ENCODE data around the gene MYOM1.

Gene MYOM1

DNA sequence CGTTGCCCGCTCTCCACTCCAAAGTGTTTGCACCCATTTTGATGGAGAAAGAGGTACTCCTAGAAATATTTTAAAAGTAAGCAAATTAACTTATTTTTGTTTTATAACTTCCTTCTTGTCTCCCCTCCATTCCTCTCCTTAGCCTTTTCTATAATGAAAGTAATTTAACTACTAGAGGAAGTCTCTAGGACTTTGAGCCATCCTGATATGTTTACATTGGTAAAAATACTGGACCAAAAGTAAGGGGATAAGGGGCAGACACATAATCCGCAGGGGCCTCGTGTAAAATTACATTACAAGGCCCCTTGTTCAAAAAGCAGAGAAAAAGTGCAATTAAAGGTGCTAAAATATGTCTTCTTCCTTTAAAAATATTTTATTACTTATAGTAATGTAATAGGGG lies 55.4 kb downstream of the MYOM1 start:
- Histone ChIP-seq H3K27ac (no peak overlapping the region), H2AFZ (ENCODE audit: low read depth) (no peak overlapping the region), H3K36me3 (ENCODE audit: insufficient read depth) (no peaks in the 10 kb centered on the region), H3K4me1 (ENCODE audit: low read depth, poor library complexity, severe bottlenecking) (no peaks in the 10 kb centered on the region), H3K79me2 (ENCODE audit: insufficient read depth, low read depth) (no peaks in the 10 kb centered on the region), H3K27me3 (ENCODE audit: insufficient read depth, low read depth) (no peaks in the 10 kb centered on the region), H3K9ac (no peak overlapping the region), H3K4me3 (IDR thresholded peaks at IDR 0.05; ENCODE audit: insufficient read depth, low read depth, low read length) (no peak overlapping the region), H4K20me1 (ENCODE audit: insufficient read depth) (no peaks in the 10 kb centered on the region), H3K4me2 (no peak overlapping the region)
- TF ChIP-seq CTCF (conservative IDR thresholded peaks at IDR 0.05; ENCODE audit: low read depth, low read length) = no peak

DNA sequence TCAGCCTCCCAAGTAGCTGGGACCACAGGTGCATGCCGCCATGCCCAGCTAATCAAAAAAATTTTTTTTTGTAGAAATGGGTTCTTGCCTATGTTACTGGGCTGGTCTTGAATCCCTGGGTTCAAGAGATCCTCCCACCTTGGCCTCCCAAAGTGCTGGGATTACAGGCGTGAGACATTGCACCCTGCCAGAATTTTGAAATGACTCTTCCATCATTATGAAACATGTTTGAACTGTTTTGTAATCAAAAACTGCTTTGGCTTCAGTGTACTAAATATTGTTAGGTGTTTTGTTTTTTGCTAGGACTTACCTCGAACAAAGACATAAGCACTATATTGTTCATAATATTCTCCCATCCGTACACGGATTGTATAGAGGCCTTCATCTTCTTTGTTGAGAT lies 55.8 kb downstream of the MYOM1 start:
- Histone ChIP-seq H2AFZ (ENCODE audit: low read depth) (no peak overlapping the region), H3K27me3 (ENCODE audit: insufficient read depth, low read depth) (no peaks in the 10 kb centered on the region), H3K9ac (no peak overlapping the region), H3K4me1 (ENCODE audit: low read depth, poor library complexity, severe bottlenecking) (no peaks in the 10 kb centered on the region), H3K4me3 (IDR thresholded peaks at IDR 0.05; ENCODE audit: insufficient read depth, low read depth, low read length) (no peak overlapping the region), H3K27ac (no peak overlapping the region), H3K79me2 (ENCODE audit: insufficient read depth, low read depth) (no peaks in the 10 kb centered on the region), H3K4me2 (no peak overlapping the region), H4K20me1 (ENCODE audit: insufficient read depth) (no peaks in the 10 kb centered on the region), H3K36me3 (ENCODE audit: insufficient read depth) (no peaks in the 10 kb centered on the region)
- TF ChIP-seq CTCF (conservative IDR thresholded peaks at IDR 0.05; ENCODE audit: low read depth, low read length) = no peak

- Histone ChIP-seq H3K9ac (no peak overlapping the region), H4K20me1 (ENCODE audit: insufficient read depth) (no peaks in the 10 kb centered on the region), H3K27ac (no peak overlapping the region), H3K4me1 (ENCODE audit: low read depth, poor library complexity, severe bottlenecking) (no peaks in the 10 kb centered on the region), H3K4me3 (IDR thresholded peaks at IDR 0.05; ENCODE audit: insufficient read depth, low read depth, low read length) (no peak overlapping the region), H3K27me3 (ENCODE audit: insufficient read depth, low read depth) (no peaks in the 10 kb centered on the region), H3K4me2 (no peak overlapping the region), H2AFZ (ENCODE audit: low read depth) (no peak overlapping the region), H3K36me3 (ENCODE audit: insufficient read depth) (no peaks in the 10 kb centered on the region), H3K79me2 (ENCODE audit: insufficient read depth, low read depth) (no peaks in the 10 kb centered on the region)
- TF ChIP-seq CTCF (conservative IDR thresholded peaks at IDR 0.05; ENCODE audit: low read depth, low read length) = no peak
Measured at GRCh38 chr18:3162181-3162580, 57.6 kb downstream of the MYOM1 start.

DNA sequence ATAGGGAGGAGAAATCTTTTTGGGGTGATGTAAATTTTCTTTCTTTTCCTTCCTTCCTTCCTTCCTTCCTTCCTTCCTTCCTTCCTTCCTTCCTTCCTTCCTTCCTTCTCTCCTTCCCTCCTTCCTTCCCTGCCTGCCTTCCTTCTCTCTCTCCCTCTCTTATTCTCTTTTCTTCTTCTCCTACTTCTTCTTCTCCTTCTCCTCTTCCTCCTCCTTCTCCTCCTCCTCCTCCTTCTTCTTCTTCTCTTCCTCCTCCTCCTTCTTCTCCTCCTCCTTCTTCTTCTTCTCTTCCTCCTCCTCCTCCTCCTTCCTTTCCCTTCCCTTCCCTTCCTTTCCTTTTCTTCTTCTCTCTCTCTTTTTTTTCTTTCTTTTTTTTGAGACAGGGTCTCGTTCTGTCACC lies 59.9 kb downstream of the MYOM1 start:
- Histone ChIP-seq H3K27ac (no peak overlapping the region), H3K79me2 (ENCODE audit: insufficient read depth, low read depth) (no peaks in the 10 kb centered on the region), H2AFZ (ENCODE audit: low read depth) (no peak overlapping the region), H4K20me1 (ENCODE audit: insufficient read depth) (no peaks in the 10 kb centered on the region), H3K27me3 (ENCODE audit: insufficient read depth, low read depth) (no peaks in the 10 kb centered on the region), H3K4me1 (ENCODE audit: low read depth, poor library complexity, severe bottlenecking) (no peaks in the 10 kb centered on the region), H3K4me3 (IDR thresholded peaks at IDR 0.05; ENCODE audit: insufficient read depth, low read depth, low read length) (no peak overlapping the region), H3K9ac (no peak overlapping the region), H3K4me2 (no peak overlapping the region), H3K36me3 (ENCODE audit: insufficient read depth) (no peaks in the 10 kb centered on the region)
- no peak for TF ChIP-seq CTCF (conservative IDR thresholded peaks at IDR 0.05; ENCODE audit: low read depth, low read length)

GRCh38 chr18:3157606-3158005 lies 62.2 kb downstream of the MYOM1 start:
- Histone ChIP-seq H3K4me2 (no peak overlapping the region), H4K20me1 (ENCODE audit: insufficient read depth) (no peaks in the 10 kb centered on the region), H3K27me3 (ENCODE audit: insufficient read depth, low read depth) (no peaks in the 10 kb centered on the region), H3K27ac (no peak overlapping the region), H3K79me2 (ENCODE audit: insufficient read depth, low read depth) (no peaks in the 10 kb centered on the region), H3K36me3 (ENCODE audit: insufficient read depth) (no peaks in the 10 kb centered on the region), H2AFZ (ENCODE audit: low read depth) (no peak overlapping the region), H3K4me3 (IDR thresholded peaks at IDR 0.05; ENCODE audit: insufficient read depth, low read depth, low read length) (no peak overlapping the region), H3K9ac (no peak overlapping the region), H3K4me1 (ENCODE audit: low read depth, poor library complexity, severe bottlenecking) (peaks cover 9% of the 10 kb centered on the region)
- TF ChIP-seq CTCF (conservative IDR thresholded peaks at IDR 0.05; ENCODE audit: low read depth, low read length) = no peak

All from KMS-11 (cell line).